ENCODE data around the gene TRA2A. TPM values are rescaled to one million over a fixed set of nuclear protein-coding genes. Genes with fewer than 3 reads are reported as not detected.

Gene TRA2A
- total and polyA plus RNA-seq, 8 donors, result 68.1 to 312 (median 250) TPM

GRCh38 chr7:23487670-23488069, 44.1 kb downstream of the TRA2A start:
- intact Hi-C loops (cut with DNase I), result no loop called here
- DNase-seq (no peak), ATAC-seq (no peak)

GRCh38 chr7:23486002-23486773, 45.6 kb downstream of the TRA2A start:
- intact Hi-C loops (cut with DNase I), result no loop called here
- Histone ChIP-seq H3K27me3 (peaks cover 0 to 37% of the 10 kb centered on the region in 2 donors), H3K36me3 (no peaks in the 10 kb centered on the region), H3K4me3 (no peak overlapping the region), H3K4me1 (no peaks in the 10 kb centered on the region), H3K27ac (no peak overlapping the region), H3K9me3 (no peaks in the 10 kb centered on the region)
- DNase-seq (no peak), ATAC-seq (no peak)
- no peak for TF ChIP-seq CTCF (IDR thresholded peaks at IDR 0.05)

More at GRCh38 chr7:23487670-23488069, 44.1 kb downstream of the TRA2A start:
- Histone ChIP-seq H3K4me1 (no peaks in the 10 kb centered on the region), H3K4me3 (no peak overlapping the region), H3K9me3 (no peaks in the 10 kb centered on the region), H3K27me3 (peaks cover 0 to 22% of the 10 kb centered on the region in 2 donors), H3K36me3 (no peaks in the 10 kb centered on the region), H3K27ac (no peak overlapping the region)
- TF ChIP-seq CTCF (IDR thresholded peaks at IDR 0.05), result no peak

- Histone ChIP-seq H3K4me3 (no peak overlapping the region), H3K36me3 (no peaks in the 10 kb centered on the region), H3K9me3 (no peaks in the 10 kb centered on the region), H3K27ac (no peak overlapping the region), H3K27me3 (peaks cover 28 to 72% of the 10 kb centered on the region in 2 donors), H3K4me1 (no peaks in the 10 kb centered on the region)
- no peak for TF ChIP-seq CTCF (IDR thresholded peaks at IDR 0.05)
- intact Hi-C loops (cut with DNase I), result no loop called here
- ATAC-seq (no peak), DNase-seq (no peak)
Measured at GRCh38 chr7:23482686-23483085, 49.1 kb downstream of the TRA2A start.

GRCh38 chr7:23477962-23478866, 53.6 kb downstream of the TRA2A start:
- intact Hi-C loops (cut with DNase I), result no loop called here
- ATAC-seq (no peak), DNase-seq (no peak)
- TF ChIP-seq CTCF (IDR thresholded peaks at IDR 0.05), result no peak
- Histone ChIP-seq H3K27me3 (peaks cover 73 to 100% of the 10 kb centered on the region in 2 donors), H3K9me3 (no peaks in the 10 kb centered on the region), H3K36me3 (no peaks in the 10 kb centered on the region), H3K4me3 (no peak overlapping the region), H3K27ac (no peak overlapping the region), H3K4me1 (peaks cover 8 to 18% of the 10 kb centered on the region in 2 donors)

- H3K36me3 ChIP-seq, result no peaks in the 10 kb centered on the region
- H3K9me3 ChIP-seq, result no peaks in the 10 kb centered on the region
- ATAC-seq (no peak), DNase-seq (no peak)
- peaks cover 8 to 18% of the 10 kb centered on the region in 2 donors for H3K4me1 ChIP-seq
- intact Hi-C loops (cut with DNase I), result no loop called here
- no peak overlapping the region for H3K27ac ChIP-seq
- no peak for TF ChIP-seq CTCF (IDR thresholded peaks at IDR 0.05)
- peaks cover 84 to 100% of the 10 kb centered on the region in 2 donors for H3K27me3 ChIP-seq
- no peak overlapping the region for H3K4me3 ChIP-seq
Measured at GRCh38 chr7:23477157-23477499, 54.7 kb downstream of the TRA2A start.

Measured in left lung (tissue), 10 donors.